ENCODE results near the gene HLF. TPM values are rescaled to one million over a fixed set of nuclear protein-coding genes. Genes with fewer than 3 reads are reported as not detected.

The HLF gene
- total RNA-seq, 2 donors from 2014 or later = 0.70 to 3.9 TPM

DNA sequence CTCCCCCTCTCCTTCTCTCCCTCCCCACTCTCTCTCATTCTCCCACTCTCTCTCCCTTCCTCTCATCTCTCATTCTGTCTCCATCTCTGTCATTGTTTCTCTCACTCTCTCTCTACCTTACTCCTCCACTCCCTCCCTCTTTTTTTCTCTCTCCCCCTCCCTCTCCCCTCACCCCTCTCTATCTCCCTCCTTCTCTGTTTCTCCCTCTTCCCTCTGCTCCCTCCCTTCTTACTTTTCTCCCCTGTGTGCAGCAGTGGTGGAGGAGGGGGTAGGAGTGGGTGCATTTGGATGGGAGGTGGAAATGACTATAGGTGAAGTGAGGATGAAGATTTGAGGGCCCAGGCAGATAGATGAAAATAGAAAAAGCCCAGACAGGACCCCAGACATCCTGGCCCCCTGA, 70.9 kb downstream of the HLF start:
- intact Hi-C loops (cut with DNase I, micrococcal nuclease) = no loop called here
- DNase-seq (no peak), ATAC-seq (no peak)

DNA sequence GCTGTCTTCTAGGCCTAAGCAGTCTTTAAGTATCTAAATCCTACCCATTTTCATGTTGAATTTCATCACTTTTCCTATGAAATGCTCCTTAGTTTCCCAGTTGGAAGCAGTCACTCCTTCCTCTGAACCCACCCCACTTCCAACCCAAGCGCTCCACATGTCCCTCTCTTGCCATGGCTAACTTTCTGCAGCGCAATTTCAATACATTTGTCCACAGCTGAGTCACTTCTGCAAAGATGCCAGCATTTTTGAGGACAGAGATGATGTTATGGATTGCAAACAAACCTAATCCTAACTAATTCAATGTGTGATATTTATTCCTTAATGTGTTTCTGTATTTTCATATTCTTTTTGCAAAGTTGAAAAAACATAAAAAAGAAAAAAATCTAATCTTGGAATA, 71.7 kb downstream of the HLF start:
- intact Hi-C loops (cut with DNase I, micrococcal nuclease) = no loop called here
- no peak for DNase-seq
- no peak for ATAC-seq

- intact Hi-C loops (cut with DNase I, micrococcal nuclease) = no loop called here
Observed at GRCh38 chr17:55340176-55340575, 75.4 kb downstream of the HLF start.

GRCh38 chr17:55340686-55341085, 75.9 kb downstream of the HLF start:
- intact Hi-C loops (cut with DNase I, micrococcal nuclease) = no loop called here
- no peak for ATAC-seq
- DNase-seq = no peak

More at GRCh38 chr17:55340176-55340575, 75.4 kb downstream of the HLF start:
- ATAC-seq (no peak), DNase-seq (no peak)

DNA sequence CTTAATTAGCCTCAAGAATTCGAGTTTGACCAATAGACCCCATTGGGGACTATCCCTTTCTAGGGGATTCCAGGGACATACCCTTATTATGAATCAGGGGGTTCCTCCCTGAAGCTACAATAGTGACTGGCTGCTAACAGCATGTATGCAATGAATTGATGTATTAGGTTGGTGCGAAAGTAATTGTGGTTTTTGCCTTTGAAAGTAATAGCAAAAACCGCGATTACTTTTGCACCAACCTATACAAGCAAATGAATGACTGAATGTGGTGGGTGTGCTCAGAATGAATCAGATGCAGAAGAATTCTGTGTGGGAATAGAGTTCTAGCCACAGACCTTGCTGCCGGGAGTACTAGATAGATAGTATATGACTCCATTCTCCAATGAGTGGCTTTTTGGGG, 76.7 kb downstream of the HLF start:
- ATAC-seq (no peak), DNase-seq (no peak)
- intact Hi-C loops (cut with DNase I, micrococcal nuclease) = no loop called here

DNA sequence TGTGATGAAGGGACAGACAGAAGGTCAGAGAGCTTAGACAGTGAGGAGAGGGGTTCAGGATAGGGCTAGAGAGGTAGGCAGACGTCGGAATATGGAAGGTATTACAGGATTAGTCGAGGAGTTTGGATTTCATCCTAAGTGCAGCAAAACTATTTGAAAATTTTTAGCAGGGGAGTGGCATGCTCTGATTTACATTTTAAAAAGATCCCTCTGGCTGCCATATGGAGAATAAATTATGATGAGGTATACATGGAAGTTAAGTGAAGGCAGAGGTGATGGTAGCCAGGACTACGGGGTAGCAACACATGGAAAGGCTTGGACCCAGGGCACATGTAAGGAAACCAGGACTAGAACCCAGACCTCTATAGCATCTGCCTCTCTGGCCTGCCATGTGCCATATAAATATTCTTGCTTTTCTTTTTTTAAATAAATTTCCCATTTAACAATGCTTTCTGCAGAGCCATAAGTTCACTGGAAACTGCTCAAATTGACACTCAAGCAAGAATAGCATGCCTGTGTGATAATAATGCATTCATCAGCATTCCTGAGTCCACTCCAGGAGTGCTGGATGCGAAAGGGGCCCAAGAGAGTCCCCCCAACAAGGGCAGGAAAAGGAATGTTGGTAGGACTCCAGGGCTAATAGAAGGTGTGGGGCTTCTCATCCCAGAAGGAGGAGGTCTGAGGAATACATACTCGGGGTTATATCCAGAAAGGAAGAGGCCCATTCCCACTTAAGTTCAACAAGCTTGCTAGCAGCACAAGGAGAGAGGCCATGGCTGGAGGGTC, 78.2 kb downstream of the HLF start:
- intact Hi-C loops (cut with DNase I, micrococcal nuclease) = no loop called here
- no peak for DNase-seq
- ATAC-seq = no peak

- DNase-seq = no peak
- intact Hi-C loops (cut with DNase I, micrococcal nuclease) = no loop called here
- no peak for ATAC-seq
Observed at GRCh38 chr17:55343900-55344513, 79.2 kb downstream of the HLF start.

DNA sequence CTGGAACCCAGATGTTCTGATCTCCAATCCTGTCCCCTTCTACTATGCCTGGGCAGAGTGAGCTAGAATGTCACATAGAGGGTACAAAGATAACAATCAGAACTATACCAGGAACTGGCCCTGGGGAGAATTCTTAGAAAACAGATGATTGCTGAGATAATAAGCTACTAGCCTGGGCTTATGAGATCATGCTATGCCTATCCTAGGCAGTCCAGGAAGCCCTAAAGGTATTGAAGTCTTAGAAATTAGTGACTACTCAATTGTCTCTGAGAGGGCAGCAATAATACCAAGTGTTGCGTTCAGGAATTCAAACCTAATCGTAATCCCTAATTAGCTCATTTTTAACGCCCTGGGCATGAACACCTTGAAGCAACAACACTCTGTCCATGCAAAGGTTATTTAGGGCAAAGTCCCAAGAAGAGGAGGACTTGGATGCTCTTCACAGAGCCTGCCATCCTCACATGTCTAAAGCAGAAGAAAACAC, 79.8 kb downstream of the HLF start:
- ATAC-seq = no peak
- no peak for DNase-seq
- intact Hi-C loops (cut with DNase I, micrococcal nuclease) = no loop called here

DNA sequence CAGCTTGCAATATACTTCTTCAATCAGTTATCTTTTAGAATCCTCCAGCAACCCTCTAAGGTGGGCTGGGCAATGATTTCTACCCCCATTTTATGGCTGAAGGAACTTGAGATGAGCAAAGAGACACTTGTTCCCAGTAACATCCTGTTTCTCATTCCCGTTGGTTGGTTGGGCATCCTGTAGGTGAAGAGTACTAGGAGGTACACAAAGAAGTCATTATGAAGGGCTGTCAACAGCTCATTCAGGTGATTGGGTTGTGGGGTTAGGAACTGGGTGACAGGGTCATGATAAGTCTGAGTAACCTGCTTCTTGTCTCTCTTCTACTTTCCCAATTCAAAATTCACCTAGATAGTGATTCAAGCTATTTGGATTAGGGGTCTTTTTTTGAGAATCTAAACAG, 80.4 kb downstream of the HLF start:
- intact Hi-C loops (cut with DNase I, micrococcal nuclease) = loop anchor here in 1 of 2 donors (5.0 kb wide), 1 partner anchor 353 kb away; no protein-coding TSS in a partner anchor
- no peak for ATAC-seq
- DNase-seq = no peak

DNA sequence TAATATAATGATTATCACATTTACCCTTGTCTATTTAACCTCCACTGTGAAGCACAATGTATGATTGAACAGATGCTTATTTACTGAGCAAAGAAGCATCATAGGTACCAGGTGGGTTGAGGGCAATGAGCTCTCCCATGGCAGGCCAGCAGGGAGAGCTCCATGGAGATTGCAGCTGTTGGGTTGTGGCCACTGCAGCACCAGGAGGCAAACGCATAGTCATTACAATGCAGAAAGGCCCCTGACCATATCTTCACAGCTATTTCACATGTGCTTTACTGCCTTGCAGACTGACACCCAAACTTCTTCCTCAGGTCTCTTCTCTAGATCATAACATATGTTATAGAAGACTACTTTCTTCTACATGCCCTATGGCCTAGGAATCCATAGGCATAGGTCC, 81.9 kb downstream of the HLF start:
- intact Hi-C loops (cut with DNase I, micrococcal nuclease) = loop anchor here in 1 of 2 donors (5.0 kb wide), 1 partner anchor 354 kb away; no protein-coding TSS in a partner anchor
- DNase-seq (no peak), ATAC-seq (no peak)

DNA sequence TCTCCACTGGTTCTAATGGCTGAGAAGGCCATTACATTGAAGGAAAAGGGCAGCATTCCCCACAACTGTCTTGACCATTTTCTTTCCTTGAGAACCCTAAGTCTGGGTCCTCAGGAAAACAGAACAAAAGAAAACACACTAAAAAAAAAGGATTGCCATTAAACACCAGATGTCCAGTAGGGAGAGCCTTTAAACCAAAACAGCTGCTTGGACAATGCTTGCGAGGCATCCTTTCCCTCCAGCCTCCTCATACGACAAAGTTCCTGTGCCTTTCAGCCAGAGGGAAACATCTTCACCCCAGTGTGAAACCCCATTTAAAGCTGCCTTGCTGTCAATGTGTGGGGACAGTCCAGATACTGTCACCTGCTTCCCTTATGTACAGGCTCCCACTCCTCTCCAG, 82.6 kb downstream of the HLF start:
- DNase-seq = no peak
- intact Hi-C loops (cut with DNase I, micrococcal nuclease) = loop anchor here in 1 of 2 donors (5.0 kb wide), 1 partner anchor 355 kb away; no protein-coding TSS in a partner anchor
- ATAC-seq = no peak

- DNase-seq (peak in 1 of 2 donors; percentile 44), ATAC-seq (peak; percentile 71)
- intact Hi-C loops (cut with DNase I, micrococcal nuclease) = loop anchor here in 1 of 2 donors (5.0 kb wide), 1 partner anchor 357 kb away; no protein-coding TSS in a partner anchor
Observed at GRCh38 chr17:55348749-55349354, 84.1 kb downstream of the HLF start.

- DNase-seq = no peak
- intact Hi-C loops (cut with DNase I, micrococcal nuclease) = loop anchor here in 1 of 2 donors (10.0 kb wide), 1 partner anchor 64 kb away; no protein-coding TSS in a partner anchor
Observed at GRCh38 chr17:55350825-55351205, 86.1 kb downstream of the HLF start.

DNA sequence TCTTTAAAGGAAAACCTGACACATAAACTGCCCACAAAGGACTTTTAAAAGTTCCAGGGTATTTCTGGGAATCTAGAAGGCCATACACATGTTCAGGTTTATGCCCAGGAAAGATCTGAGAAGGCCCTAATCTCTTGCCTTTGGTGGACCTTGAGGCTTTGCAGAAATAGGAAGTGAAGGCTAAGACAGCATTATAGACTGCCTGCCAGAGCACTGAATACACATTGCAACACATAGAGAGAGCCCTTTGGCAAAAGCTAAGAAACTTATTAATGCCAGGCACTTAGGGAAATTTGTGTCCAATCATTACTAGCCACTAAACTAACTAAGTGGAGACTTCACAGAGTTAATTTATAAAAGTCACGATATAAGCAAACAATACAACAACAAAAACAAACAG, 86.5 kb downstream of the HLF start:
- intact Hi-C loops (cut with DNase I, micrococcal nuclease) = loop anchor here in 1 of 2 donors (10.0 kb wide), 1 partner anchor 64 kb away; no protein-coding TSS in a partner anchor
- ATAC-seq = no peak
- no peak for DNase-seq

More at GRCh38 chr17:55350825-55351205, 86.1 kb downstream of the HLF start:
- ATAC-seq = no peak

- DNase-seq (no peak), ATAC-seq (no peak)
- intact Hi-C loops (cut with DNase I, micrococcal nuclease) = loop anchor here in 1 of 2 donors (10.0 kb wide), 1 partner anchor 61 kb away; no protein-coding TSS in a partner anchor
Observed at GRCh38 chr17:55354010-55354409, 89.2 kb downstream of the HLF start.

GRCh38 chr17:55354941-55355340, 90.2 kb downstream of the HLF start:
- DNase-seq = no peak
- intact Hi-C loops (cut with DNase I, micrococcal nuclease) = loop anchor here in 1 of 2 donors (5.0 to 10.0 kb wide), 2 partner anchors 60 to 157 kb away; partner anchors contain the start of gene SMIM36
- ATAC-seq = no peak

GRCh38 chr17:55356434-55357328, 91.9 kb downstream of the HLF start:
- ATAC-seq (peak; percentile 81), DNase-seq (peak; percentile 44 to 77)
- intact Hi-C loops (cut with DNase I, micrococcal nuclease) = loop anchor here in 1 of 2 donors (5.0 to 10.0 kb wide), 2 partner anchors 58 to 156 kb away; partner anchors contain the start of gene SMIM36

- ATAC-seq (no peak), DNase-seq (no peak)
- intact Hi-C loops (cut with DNase I, micrococcal nuclease) = no loop called here
Observed at GRCh38 chr17:55360971-55361370, 96.2 kb downstream of the HLF start.

All from left colon (tissue), 2 donors.